ENCODE data around the gene FNIP2. TPM values are rescaled to one million over a fixed set of nuclear protein-coding genes. Genes with fewer than 3 reads are reported as not detected.
A peak's percentile ranks its signal among the peaks of the same experiment; 100 is the strongest.

Gene FNIP2
- total and polyA plus RNA-seq, 9 of the 15 experiments (the other 6 are each of a cell fraction or from before 2014, with no cell fraction given), result 1.7 to 15.5 (median 8.3) TPM

- TF ChIP-seq U2AF2 (optimal IDR thresholded peaks at IDR 0.05; ENCODE audit: low read depth, low read length), result no peak
- TF ChIP-seq NBN (IDR thresholded peaks at IDR 0.05; ENCODE audit: low read depth), result no peak; the same call in none of the 2 replicates
- peak; percentile 45 for TF ChIP-seq ASH1L (IDR thresholded peaks at IDR 0.05; ENCODE audit: borderline replicate concordance, low read depth, partially characterized antibody)
- TF ChIP-seq SMARCA5 (IDR thresholded peaks at IDR 0.05), result no peak
- TF ChIP-seq POLR3G (IDR thresholded peaks at IDR 0.05; ENCODE audit: extremely low read depth, insufficient read length, insufficient replicate concordance), result no peak
- TF ChIP-seq ZFX (CRISPR knock-in tag; IDR thresholded peaks at IDR 0.05), result peak; percentile 62
- TF ChIP-seq ZNF668 (CRISPR knock-in tag; IDR thresholded peaks at IDR 0.05), result no peak
- peak; percentile 71 for TF ChIP-seq VEZF1 (CRISPR knock-in tag; IDR thresholded peaks at IDR 0.05)
- TF ChIP-seq PTRF (tag; IDR thresholded peaks at IDR 0.05), result no peak
- TF ChIP-seq CHAMP1 (IDR thresholded peaks at IDR 0.05), result no peak
- peak; percentile 55; the same call in 1 of the 2 replicates for TF ChIP-seq CREB3L1 (IDR thresholded peaks at IDR 0.05; ENCODE audit: borderline replicate concordance, low read depth)
- TF ChIP-seq KDM4B (IDR thresholded peaks at IDR 0.05; ENCODE audit: borderline replicate concordance in 2 of 2, low read depth in 1 of 2), result peak in 1 of 2 experiments; percentile 89; a peak in 1 of 4 replicates
- no peak for TF ChIP-seq PTTG1 (tag; IDR thresholded peaks at IDR 0.05; ENCODE audit: low read depth)
- no peak; the same call in 1 of the 2 replicates for TF ChIP-seq HOMEZ (CRISPR knock-in tag; IDR thresholded peaks at IDR 0.05)
- 0 out of 2 replicates have a peak, but pooled peaks have one; percentile 36 for TF ChIP-seq THAP12 (CRISPR knock-in tag; IDR thresholded peaks at IDR 0.05)
- peak; percentile 46 for TF ChIP-seq SMAD1 (IDR thresholded peaks at IDR 0.05; ENCODE audit: low read depth, low read length, partially characterized antibody)
- TF ChIP-seq CC2D1A (IDR thresholded peaks at IDR 0.05), result no peak
These were observed 45.7 kb upstream of the FNIP2 start, which contains the start of gene PPID (continued) for GRCh38 chr4:158722917-158723793.

Measured in K562 (cell line).